ENCODE results near the gene L3MBTL1.

Gene L3MBTL1

GRCh38 chr20:43565758-43566104 is 58.2 kb downstream of the L3MBTL1 start:
- Mint-ChIP-seq H3K27me3 (ENCODE audit: low read depth) (no peaks in the 10 kb centered on the region), H3K4me1 (ENCODE audit: low read depth) (no peaks in the 10 kb centered on the region), H3K4me3 (no peak overlapping the region), H3K36me3 (ENCODE audit: low read depth) (no peaks in the 10 kb centered on the region), H3K9me3 (no peaks in the 10 kb centered on the region), H3K27ac (no peak overlapping the region)
- no peak for DNase-seq (ENCODE audit: low spot score)

GRCh38 chr20:43567477-43567876 is 60.0 kb downstream of the L3MBTL1 start:
- no peak overlapping the region for H3K4me3 Mint-ChIP-seq
- H3K27me3 Mint-ChIP-seq (ENCODE audit: low read depth): no peaks in the 10 kb centered on the region
- no peaks in the 10 kb centered on the region for H3K36me3 Mint-ChIP-seq (ENCODE audit: low read depth)
- DNase-seq (ENCODE audit: low spot score): no peak
- no peaks in the 10 kb centered on the region for H3K4me1 Mint-ChIP-seq (ENCODE audit: low read depth)
- no peak overlapping the region for H3K27ac Mint-ChIP-seq
- H3K9me3 Mint-ChIP-seq: no peaks in the 10 kb centered on the region

GRCh38 chr20:43568706-43569105 is 61.2 kb downstream of the L3MBTL1 start:
- no peaks in the 10 kb centered on the region for H3K36me3 Mint-ChIP-seq (ENCODE audit: low read depth)
- H3K4me1 Mint-ChIP-seq (ENCODE audit: low read depth): no peaks in the 10 kb centered on the region
- H3K4me3 Mint-ChIP-seq: no peak overlapping the region
- no peak for DNase-seq (ENCODE audit: low spot score)
- no peak overlapping the region for H3K27ac Mint-ChIP-seq
- H3K27me3 Mint-ChIP-seq (ENCODE audit: low read depth): no peaks in the 10 kb centered on the region
- no peaks in the 10 kb centered on the region for H3K9me3 Mint-ChIP-seq

GRCh38 chr20:43569282-43569681 is 61.8 kb downstream of the L3MBTL1 start:
- Mint-ChIP-seq H3K4me1 (ENCODE audit: low read depth) (no peaks in the 10 kb centered on the region), H3K9me3 (no peaks in the 10 kb centered on the region), H3K4me3 (no peak overlapping the region), H3K27ac (no peak overlapping the region), H3K27me3 (ENCODE audit: low read depth) (no peaks in the 10 kb centered on the region), H3K36me3 (ENCODE audit: low read depth) (no peaks in the 10 kb centered on the region)
- no peak for DNase-seq (ENCODE audit: low spot score)

- no peak overlapping the region for H3K4me3 Mint-ChIP-seq
- no peak for DNase-seq (ENCODE audit: low spot score)
- H3K27ac Mint-ChIP-seq: no peak overlapping the region
- no peaks in the 10 kb centered on the region for H3K9me3 Mint-ChIP-seq
- no peaks in the 10 kb centered on the region for H3K4me1 Mint-ChIP-seq (ENCODE audit: low read depth)
- H3K27me3 Mint-ChIP-seq (ENCODE audit: low read depth): no peaks in the 10 kb centered on the region
- no peaks in the 10 kb centered on the region for H3K36me3 Mint-ChIP-seq (ENCODE audit: low read depth)
Measured at GRCh38 chr20:43570496-43570895, 63.0 kb downstream of the L3MBTL1 start.

GRCh38 chr20:43571310-43571709 is 63.8 kb downstream of the L3MBTL1 start:
- no peak for DNase-seq (ENCODE audit: low spot score)
- no peak overlapping the region for H3K4me3 Mint-ChIP-seq
- H3K4me1 Mint-ChIP-seq (ENCODE audit: low read depth): no peaks in the 10 kb centered on the region
- no peak overlapping the region for H3K27ac Mint-ChIP-seq
- H3K9me3 Mint-ChIP-seq: no peaks in the 10 kb centered on the region
- H3K27me3 Mint-ChIP-seq (ENCODE audit: low read depth): no peaks in the 10 kb centered on the region
- no peaks in the 10 kb centered on the region for H3K36me3 Mint-ChIP-seq (ENCODE audit: low read depth)

- H3K27me3 Mint-ChIP-seq (ENCODE audit: low read depth): no peaks in the 10 kb centered on the region
- no peaks in the 10 kb centered on the region for H3K9me3 Mint-ChIP-seq
- H3K4me1 Mint-ChIP-seq (ENCODE audit: low read depth): no peaks in the 10 kb centered on the region
- no peak overlapping the region for H3K27ac Mint-ChIP-seq
- no peak for DNase-seq (ENCODE audit: low spot score)
- H3K4me3 Mint-ChIP-seq: no peak overlapping the region
- H3K36me3 Mint-ChIP-seq (ENCODE audit: low read depth): no peaks in the 10 kb centered on the region
Measured at GRCh38 chr20:43571771-43572170, 64.3 kb downstream of the L3MBTL1 start.

GRCh38 chr20:43572891-43573290 is 65.4 kb downstream of the L3MBTL1 start:
- Mint-ChIP-seq H3K27ac (no peak overlapping the region), H3K36me3 (ENCODE audit: low read depth) (no peaks in the 10 kb centered on the region), H3K9me3 (no peaks in the 10 kb centered on the region), H3K4me3 (no peak overlapping the region), H3K4me1 (ENCODE audit: low read depth) (no peaks in the 10 kb centered on the region), H3K27me3 (ENCODE audit: low read depth) (no peaks in the 10 kb centered on the region)
- no peak for DNase-seq (ENCODE audit: low spot score)

- H3K27me3 Mint-ChIP-seq (ENCODE audit: low read depth): no peaks in the 10 kb centered on the region
- H3K27ac Mint-ChIP-seq: no peak overlapping the region
- H3K4me1 Mint-ChIP-seq (ENCODE audit: low read depth): no peaks in the 10 kb centered on the region
- DNase-seq (ENCODE audit: low spot score): no peak
- H3K4me3 Mint-ChIP-seq: no peak overlapping the region
- H3K9me3 Mint-ChIP-seq: no peaks in the 10 kb centered on the region
- no peaks in the 10 kb centered on the region for H3K36me3 Mint-ChIP-seq (ENCODE audit: low read depth)
Measured at GRCh38 chr20:43576108-43576507, 68.6 kb downstream of the L3MBTL1 start.

GRCh38 chr20:43579861-43580793 is 72.6 kb downstream of the L3MBTL1 start:
- no peaks in the 10 kb centered on the region for H3K9me3 Mint-ChIP-seq
- H3K36me3 Mint-ChIP-seq (ENCODE audit: low read depth): no peaks in the 10 kb centered on the region
- H3K27me3 Mint-ChIP-seq (ENCODE audit: low read depth): no peaks in the 10 kb centered on the region
- H3K27ac Mint-ChIP-seq: no peak overlapping the region
- H3K4me1 Mint-ChIP-seq (ENCODE audit: low read depth): no peaks in the 10 kb centered on the region
- no peak overlapping the region for H3K4me3 Mint-ChIP-seq
- DNase-seq (ENCODE audit: low spot score): no peak

GRCh38 chr20:43583133-43583864 is 75.8 kb downstream of the L3MBTL1 start:
- H3K4me3 Mint-ChIP-seq: no peak overlapping the region
- no peak for DNase-seq (ENCODE audit: low spot score)
- H3K36me3 Mint-ChIP-seq (ENCODE audit: low read depth): no peaks in the 10 kb centered on the region
- H3K9me3 Mint-ChIP-seq: no peaks in the 10 kb centered on the region
- no peak overlapping the region for H3K27ac Mint-ChIP-seq
- no peaks in the 10 kb centered on the region for H3K4me1 Mint-ChIP-seq (ENCODE audit: low read depth)
- peaks cover 2% of the 10 kb centered on the region for H3K27me3 Mint-ChIP-seq (ENCODE audit: low read depth)

GRCh38 chr20:43583982-43584432 is 76.5 kb downstream of the L3MBTL1 start:
- no peak for DNase-seq (ENCODE audit: low spot score)
- no peak overlapping the region for H3K27ac Mint-ChIP-seq
- no peak overlapping the region for H3K4me3 Mint-ChIP-seq
- H3K4me1 Mint-ChIP-seq (ENCODE audit: low read depth): no peaks in the 10 kb centered on the region
- H3K9me3 Mint-ChIP-seq: no peaks in the 10 kb centered on the region
- peaks cover 2% of the 10 kb centered on the region for H3K27me3 Mint-ChIP-seq (ENCODE audit: low read depth)
- H3K36me3 Mint-ChIP-seq (ENCODE audit: low read depth): no peaks in the 10 kb centered on the region

- H3K4me3 Mint-ChIP-seq: no peak overlapping the region
- H3K27me3 Mint-ChIP-seq (ENCODE audit: low read depth): peaks cover 2% of the 10 kb centered on the region
- H3K36me3 Mint-ChIP-seq (ENCODE audit: low read depth): no peaks in the 10 kb centered on the region
- no peaks in the 10 kb centered on the region for H3K9me3 Mint-ChIP-seq
- H3K4me1 Mint-ChIP-seq (ENCODE audit: low read depth): no peaks in the 10 kb centered on the region
- no peak for DNase-seq (ENCODE audit: low spot score)
- H3K27ac Mint-ChIP-seq: no peak overlapping the region
Measured at GRCh38 chr20:43584448-43585136, 77.1 kb downstream of the L3MBTL1 start.

GRCh38 chr20:43586641-43587040 is 79.1 kb downstream of the L3MBTL1 start:
- Mint-ChIP-seq H3K36me3 (ENCODE audit: low read depth) (no peaks in the 10 kb centered on the region), H3K4me3 (no peak overlapping the region), H3K4me1 (ENCODE audit: low read depth) (peaks cover 12% of the 10 kb centered on the region), H3K27me3 (ENCODE audit: low read depth) (peaks cover 2% of the 10 kb centered on the region), H3K9me3 (no peaks in the 10 kb centered on the region), H3K27ac (no peak overlapping the region)
- no peak for DNase-seq (ENCODE audit: low spot score)

Measured in T-helper 2 cell treated with Interferon-gamma antibody and Interleukin-4, amounts not matched to agents 5 μg/mL and 100 μg/mL, for 36 hours (primary cell).